Tibial nerve (tissue), 3 donors: Measurements from ENCODE around the gene TRMT61A.

Experiments
- POLR2A ChIP-seq, 2 donors: fragments of 450-650 bp; IDR thresholded peaks; one replicate each; pipeline ENCODE4 v1.6.1; 2017; ENCODE audit warnings: antibody characterized with exemption in 2 of 2, mild to moderate bottlenecking in 2 of 2, moderate library complexity in 2 of 2
- TF ChIP-seq, protein P1 (sequence below), 5 experiments: fragments of 200-600 bp in 3 of 5; fragments of 450-650 bp in 2 of 5; sonication (generic) in 3 of 5; IDR thresholded peaks; one replicate each; pipeline ENCODE4 v1.5.1; 2016 to 2019; ENCODE audit warnings: antibody characterized with exemption in 5 of 5, mild to moderate bottlenecking in 3 of 5, moderate library complexity in 2 of 5

DNA sequence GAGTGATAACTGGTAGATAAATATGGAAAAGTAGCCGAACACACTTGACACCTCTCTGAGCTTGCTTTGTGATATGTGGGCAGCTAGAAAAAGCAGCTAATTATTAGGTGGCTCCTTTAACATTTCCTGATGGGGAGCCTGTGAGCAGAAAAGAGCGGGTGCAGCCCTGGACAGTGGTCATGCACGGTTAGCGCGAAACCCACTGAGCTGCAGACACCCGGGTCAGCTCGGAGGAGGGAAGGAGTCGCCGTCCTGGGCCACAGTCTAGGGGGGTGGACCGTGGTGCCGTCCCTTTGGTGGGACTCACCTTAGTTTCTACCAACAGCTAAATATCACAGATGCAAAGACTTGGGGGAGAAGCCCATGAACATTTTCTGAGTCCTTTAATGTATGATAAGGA lies 40.4 kb downstream of the TRMT61A start:
- no peak for TF ChIP-seq POLR2A (IDR thresholded peaks at IDR 0.05)
- TF ChIP-seq, protein P1, sequence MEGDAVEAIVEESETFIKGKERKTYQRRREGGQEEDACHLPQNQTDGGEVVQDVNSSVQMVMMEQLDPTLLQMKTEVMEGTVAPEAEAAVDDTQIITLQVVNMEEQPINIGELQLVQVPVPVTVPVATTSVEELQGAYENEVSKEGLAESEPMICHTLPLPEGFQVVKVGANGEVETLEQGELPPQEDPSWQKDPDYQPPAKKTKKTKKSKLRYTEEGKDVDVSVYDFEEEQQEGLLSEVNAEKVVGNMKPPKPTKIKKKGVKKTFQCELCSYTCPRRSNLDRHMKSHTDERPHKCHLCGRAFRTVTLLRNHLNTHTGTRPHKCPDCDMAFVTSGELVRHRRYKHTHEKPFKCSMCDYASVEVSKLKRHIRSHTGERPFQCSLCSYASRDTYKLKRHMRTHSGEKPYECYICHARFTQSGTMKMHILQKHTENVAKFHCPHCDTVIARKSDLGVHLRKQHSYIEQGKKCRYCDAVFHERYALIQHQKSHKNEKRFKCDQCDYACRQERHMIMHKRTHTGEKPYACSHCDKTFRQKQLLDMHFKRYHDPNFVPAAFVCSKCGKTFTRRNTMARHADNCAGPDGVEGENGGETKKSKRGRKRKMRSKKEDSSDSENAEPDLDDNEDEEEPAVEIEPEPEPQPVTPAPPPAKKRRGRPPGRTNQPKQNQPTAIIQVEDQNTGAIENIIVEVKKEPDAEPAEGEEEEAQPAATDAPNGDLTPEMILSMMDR (IDR thresholded peaks at IDR 0.05): no peak
